Endometrial microvascular endothelial cells (primary cell): ENCODE data around the gene VEZF1. TPM values are rescaled to one million over a fixed set of nuclear protein-coding genes. Genes with fewer than 3 reads are reported as not detected.

Experiments used
- in situ Hi-C: cut with HindIII; loops from 2 replicates; pipeline ENCODE4 v1.10.0; 2017; ENCODE audit warnings: low sequenced_read_pairs, low pct_unique_long_range_greater_than_20kb; ENCODE audit errors: inconsistent ontology term
- total RNA-seq: library from RNA; depleted of rRNA; stranded (reverse); fragments of >200 nt; gene quantifications from one replicate; pipeline ENCODE4 v1.2.3, GENCODE V29; 2015; ENCODE audit errors: inconsistent ontology term

VEZF1 gene
- total RNA-seq, 1 donor from 2014 or later, result 44.7 TPM

GRCh38 chr17:57940653-57941329 lies 47.3 kb downstream of the VEZF1 start:
- in situ Hi-C loops, result no loop called here

- in situ Hi-C loops, result no loop called here
Observed at GRCh38 chr17:57940231-57940630, 47.8 kb downstream of the VEZF1 start.

- in situ Hi-C loops, result no loop called here
Observed at GRCh38 chr17:57939797-57940196, 48.3 kb downstream of the VEZF1 start.

- in situ Hi-C loops, result no loop called here
Observed at GRCh38 chr17:57938061-57938502, 50.0 kb downstream of the VEZF1 start.

- in situ Hi-C loops, result no loop called here
Observed at GRCh38 chr17:57937492-57937891, 50.6 kb downstream of the VEZF1 start.

GRCh38 chr17:57935833-57936807 lies 51.9 kb downstream of the VEZF1 start:
- in situ Hi-C loops, result no loop called here

- in situ Hi-C loops, result no loop called here
Observed at GRCh38 chr17:57931488-57932137, 56.4 kb downstream of the VEZF1 start.

- in situ Hi-C loops, result no loop called here
Observed at GRCh38 chr17:57930239-57930638, 57.8 kb downstream of the VEZF1 start.

GRCh38 chr17:57929386-57929785 lies 58.7 kb downstream of the VEZF1 start:
- in situ Hi-C loops, result no loop called here

- in situ Hi-C loops, result no loop called here
Observed at GRCh38 chr17:57928928-57929327, 59.1 kb downstream of the VEZF1 start.

- in situ Hi-C loops, result no loop called here
Observed at GRCh38 chr17:57927048-57927723, 60.9 kb downstream of the VEZF1 start.

- in situ Hi-C loops, result no loop called here
Observed at GRCh38 chr17:57926723-57927047, 61.4 kb downstream of the VEZF1 start.

- in situ Hi-C loops, result no loop called here
Observed at GRCh38 chr17:57925361-57925990, 62.6 kb downstream of the VEZF1 start.

- in situ Hi-C loops, result no loop called here
Observed at GRCh38 chr17:57924677-57925076, 63.4 kb downstream of the VEZF1 start.

Other genes starting within 250 kb of the VEZF1 start
- gene CCDC182, start 243.0 kb downstream of the VEZF1 start, total RNA-seq, result not detected
- gene MRPS23, start 138.2 kb downstream of the VEZF1 start, total RNA-seq, result 94.2 TPM
- 11.3 TPM for gene CUEDC1, start 32.8 kb downstream of the VEZF1 start, total RNA-seq
- 310 TPM for gene SRSF1, start 19.0 kb upstream of the VEZF1 start, total RNA-seq
- gene DYNLL2, start 95.2 kb upstream of the VEZF1 start, total RNA-seq, result 10.9 TPM
- gene OR4D1, start 160.1 kb upstream of the VEZF1 start, total RNA-seq, result not detected
- not detected for gene OR4D2, start 178.7 kb upstream of the VEZF1 start, total RNA-seq
- not detected for gene EPX, start 204.5 kb upstream of the VEZF1 start, total RNA-seq
- 15.9 TPM for gene MKS1, start 231.0 kb upstream of the VEZF1 start, total RNA-seq